Hematopoietic multipotent progenitor cell treated with erythropoietin and hydrocortisone succinate and interleukin-3 and kit ligand, for 17 days (in vitro differentiated cells): ENCODE results near the gene ADGRB2.
"Not testable (repeated sequence)": the region's sequence is repeated elsewhere in the genome, so short reads cannot be mapped to it uniquely, and the experiment has no call there.

Source experiments
- DNase-seq: peaks from one replicate; pipeline ENCODE4 v3.0.0-alpha.2; 2015; ENCODE audit warnings: low spot score

Gene ADGRB2

GRCh38 chr1:31725134-31725533 is 39.0 kb downstream of the ADGRB2 start:
- DNase-seq: no peak

DNA sequence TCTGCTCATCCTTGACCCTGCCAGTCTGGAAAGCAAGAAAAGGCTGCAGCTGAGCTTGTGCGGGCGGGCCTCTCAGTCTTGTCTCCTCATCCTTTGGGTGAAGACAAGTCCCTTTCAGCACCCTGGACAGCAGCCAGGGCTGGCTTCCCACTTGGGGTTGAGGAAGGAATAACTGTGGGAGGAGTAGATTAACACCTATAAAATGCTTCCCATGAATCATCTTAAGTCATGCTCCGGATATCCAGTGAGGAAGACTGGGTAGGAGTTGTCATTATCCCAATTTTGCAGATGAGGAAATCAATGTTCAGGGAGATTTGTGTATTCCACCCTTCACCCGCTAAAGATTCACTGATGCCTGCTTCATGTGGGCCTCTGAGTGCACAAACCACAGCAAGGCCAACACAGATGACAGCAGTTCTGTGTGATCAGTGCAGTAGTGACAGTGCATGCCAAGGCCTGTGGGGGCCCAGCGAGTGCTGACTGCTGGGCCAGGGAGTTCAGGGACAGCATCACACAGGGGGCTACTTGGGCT is 40.2 kb downstream of the ADGRB2 start:
- DNase-seq: no peak

- no peak for DNase-seq
Observed at GRCh38 chr1:31718327-31718897, 45.7 kb downstream of the ADGRB2 start.

- no peak for DNase-seq
Observed at GRCh38 chr1:31717341-31717740, 46.8 kb downstream of the ADGRB2 start.

DNA sequence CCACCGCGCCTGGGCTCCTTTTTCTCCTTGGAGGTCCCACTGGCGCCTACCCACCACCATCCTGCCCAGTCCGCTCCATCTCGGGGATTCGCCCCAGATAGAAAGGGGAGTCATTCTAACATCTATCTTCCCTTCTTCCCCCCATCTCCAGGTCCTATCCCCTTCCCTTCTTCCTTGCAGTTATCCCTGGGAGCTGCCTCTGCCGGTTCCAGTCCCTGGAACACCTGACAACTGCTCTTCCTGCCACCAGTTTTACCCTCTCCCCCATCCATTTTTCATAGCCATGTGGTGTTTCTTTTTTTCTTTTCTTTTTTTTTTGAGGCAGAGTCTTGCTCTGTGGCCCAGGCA is 48.3 kb downstream of the ADGRB2 start:
- no peak for DNase-seq

GRCh38 chr1:31715087-31715872 is 48.9 kb downstream of the ADGRB2 start:
- DNase-seq: no peak

GRCh38 chr1:31714442-31715086 is 49.6 kb downstream of the ADGRB2 start:
- no peak for DNase-seq

DNA sequence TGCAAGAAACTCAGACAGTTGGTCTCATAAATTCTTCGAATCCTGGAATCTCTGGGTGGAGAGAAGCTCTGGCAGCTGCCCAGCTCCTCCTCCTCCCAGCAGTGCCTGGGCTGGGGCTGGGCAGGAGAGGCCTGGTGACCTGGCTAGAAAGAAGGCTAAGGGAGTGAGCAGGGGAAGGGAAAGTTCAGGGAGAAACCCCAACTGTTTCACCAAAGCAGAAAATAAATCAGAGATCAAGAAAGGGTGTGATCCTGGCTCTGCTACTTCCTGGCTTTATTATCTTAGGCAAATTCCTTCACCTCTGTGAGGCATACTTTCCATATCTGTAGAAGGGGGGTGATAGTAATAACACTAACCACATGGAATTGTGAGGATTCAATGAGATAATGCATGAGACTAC is 51.5 kb downstream of the ADGRB2 start:
- DNase-seq: no peak

- DNase-seq: no peak
Observed at GRCh38 chr1:31712068-31712467, 52.1 kb downstream of the ADGRB2 start.

DNA sequence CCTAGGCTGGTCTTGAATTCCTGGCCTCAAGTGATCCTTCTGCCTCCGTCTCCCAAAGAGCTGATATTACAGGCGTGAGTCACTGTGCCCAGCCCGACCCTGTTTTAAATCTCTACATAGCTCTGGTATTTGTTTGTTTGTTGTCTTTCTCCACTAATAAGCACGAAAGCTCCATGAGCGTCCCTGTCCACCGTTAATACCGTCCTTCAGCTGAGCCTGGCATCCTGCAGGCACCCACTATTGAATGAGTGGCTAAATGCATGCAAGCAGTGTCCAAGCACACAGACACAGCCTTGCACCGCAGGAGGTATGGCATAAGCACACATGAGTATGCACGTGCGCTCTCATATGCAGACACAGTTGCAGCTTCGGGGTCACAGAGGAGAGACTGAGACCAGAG is 55.8 kb downstream of the ADGRB2 start:
- DNase-seq: no peak

DNA sequence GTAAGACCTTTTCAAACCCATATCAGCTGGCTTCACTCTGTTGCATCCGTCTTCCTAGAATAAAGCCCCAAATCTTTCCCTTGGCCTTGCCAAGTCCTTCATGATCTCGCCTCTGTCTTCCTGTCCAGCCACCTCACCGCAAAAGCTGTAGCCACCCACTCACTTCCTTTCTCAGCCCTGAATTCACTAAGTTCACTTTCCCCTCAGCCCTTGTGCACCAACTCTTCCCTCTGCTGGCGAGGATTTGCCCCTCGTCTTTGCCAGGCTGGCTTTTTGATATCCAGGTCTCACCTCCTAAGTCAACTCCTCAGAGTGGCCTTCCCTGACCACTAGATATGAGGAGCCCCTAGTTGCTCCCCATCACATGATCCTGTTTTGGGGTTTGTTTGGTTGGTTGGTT is 56.4 kb downstream of the ADGRB2 start:
- no peak for DNase-seq

DNA sequence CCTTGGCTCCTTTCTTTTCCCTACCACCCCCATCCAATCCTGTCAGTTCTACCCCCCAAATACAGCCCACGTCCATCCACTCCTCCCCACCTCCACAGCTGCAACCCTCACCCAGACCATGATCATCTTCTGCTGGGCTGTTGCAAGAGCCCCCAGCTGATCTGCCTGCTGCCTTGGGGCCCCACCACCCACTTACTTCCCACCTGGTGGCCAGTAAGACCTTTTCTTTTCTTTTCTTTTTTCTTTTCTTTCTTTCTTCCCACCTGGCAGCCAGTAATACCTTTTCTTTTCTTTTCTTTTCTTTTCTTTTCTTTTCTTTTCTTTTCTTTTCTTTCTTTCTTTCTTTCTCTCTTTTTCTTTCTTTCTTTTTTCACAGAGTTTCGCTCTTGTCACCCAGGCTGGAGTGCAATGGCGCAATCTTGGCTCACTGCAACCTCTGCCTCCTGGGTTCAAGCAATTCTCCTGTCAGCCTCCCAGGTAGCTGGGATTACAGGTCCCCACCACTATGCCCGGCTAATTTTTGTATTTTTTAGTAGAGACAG is 57.0 kb downstream of the ADGRB2 start:
- DNase-seq: not testable (repeated sequence)

- no peak for DNase-seq
Observed at GRCh38 chr1:31706384-31707058, 57.6 kb downstream of the ADGRB2 start.

GRCh38 chr1:31705080-31705866 is 58.9 kb downstream of the ADGRB2 start:
- no peak for DNase-seq

GRCh38 chr1:31704271-31705079 is 59.7 kb downstream of the ADGRB2 start:
- no peak for DNase-seq

DNA sequence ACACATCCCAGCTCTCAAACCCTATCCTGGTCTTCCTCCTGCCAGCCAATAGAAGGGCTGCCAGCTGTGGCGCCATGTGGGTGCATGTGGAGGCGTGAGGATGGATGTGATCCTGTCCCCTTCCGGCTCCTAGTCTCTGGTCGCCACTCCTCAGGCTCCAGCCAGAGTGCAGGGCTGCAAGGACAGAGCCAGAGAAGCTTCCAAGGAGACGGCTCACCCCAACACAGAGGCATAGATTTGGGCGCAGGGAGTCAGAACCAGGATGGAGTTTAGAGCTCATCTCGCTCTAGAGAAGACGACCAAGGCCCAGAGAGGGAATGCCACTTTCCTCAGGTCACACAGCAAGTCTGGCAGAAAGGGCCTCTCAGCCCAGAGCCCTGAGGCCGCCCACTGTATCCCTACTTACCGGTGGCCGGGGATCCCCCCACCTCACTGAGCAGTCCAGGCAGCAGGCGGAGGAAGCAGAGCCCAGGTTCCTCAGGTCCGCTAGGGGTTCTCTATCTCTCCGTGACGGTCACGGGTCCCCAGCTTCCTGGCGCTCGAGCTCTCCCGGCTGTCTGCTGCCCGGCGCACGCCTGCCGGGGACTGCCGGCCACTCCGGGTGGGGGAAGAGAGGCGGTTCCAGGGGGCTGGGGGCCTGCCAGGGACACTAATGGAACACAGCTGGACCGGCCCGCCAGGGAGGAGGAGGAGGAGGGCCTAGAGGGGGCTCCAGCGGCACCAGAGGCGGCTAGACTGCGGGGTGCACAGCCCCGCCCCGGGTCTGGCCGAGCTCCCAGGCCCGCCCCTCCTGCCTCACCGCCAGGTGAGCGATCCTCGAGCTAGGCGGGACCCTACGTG is 60.5 kb downstream of the ADGRB2 start, which contains the start of gene COL16A1:
COL16A1 (minus strand) TSS at position 587 of the 840 bp plus-strand sequence. CDS start 1,824 bp downstream, outside the sequence.
- no peak for DNase-seq

GRCh38 chr1:31702836-31703404 is 61.2 kb downstream of the ADGRB2 start:
- no peak for DNase-seq

DNA sequence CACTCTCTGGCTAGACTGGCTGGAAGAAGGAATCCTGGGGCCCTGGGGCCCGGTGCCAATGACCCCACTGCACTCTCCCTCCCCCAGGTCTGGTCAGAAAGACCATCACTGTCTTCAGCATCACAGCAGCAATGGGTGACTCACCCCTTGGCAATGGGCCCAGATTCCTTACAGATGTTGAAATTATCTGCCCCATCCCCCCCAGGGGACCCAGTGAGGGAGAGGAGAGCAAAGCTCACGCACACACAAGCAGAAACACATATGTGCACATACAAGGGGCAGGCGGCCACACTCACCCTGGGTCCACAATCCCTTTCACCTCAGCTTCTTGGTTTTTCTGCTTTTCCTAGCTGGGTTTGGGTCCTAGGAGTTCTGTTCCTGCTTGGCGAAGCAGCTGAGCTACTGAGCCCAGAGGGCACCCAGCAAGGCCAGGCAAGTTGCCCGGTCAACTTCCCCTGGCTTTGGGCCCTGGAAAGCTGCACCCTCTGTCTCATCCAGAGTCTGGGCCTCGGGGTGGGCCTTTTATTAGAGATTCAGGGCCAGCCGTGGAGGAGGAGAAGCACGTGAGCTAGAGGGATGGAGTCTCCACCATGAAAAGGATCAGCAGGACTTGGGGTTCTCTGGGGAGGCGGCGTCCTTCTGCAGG is 62.9 kb downstream of the ADGRB2 start:
- no peak for DNase-seq
